HG02642 (cell line): ENCODE results near the gene NAA25.

Experiments
- ATAC-seq: cut with Tn5 transposase; IDR thresholded peaks from one replicate; pipeline ENCODE4 v1.9.1; 2021; ENCODE audit warnings: mild to moderate bottlenecking; ENCODE audit not compliant: unreplicated experiment, poor library complexity

NAA25 gene

GRCh38 chr12:112108202-112109079 is at the start of gene NAA25:
TSS of gene NAA25 (minus strand) at chr12:112108783. CDS start at chr12:112108773, 10 bp downstream.
- ATAC-seq: peak; percentile 77

DNA sequence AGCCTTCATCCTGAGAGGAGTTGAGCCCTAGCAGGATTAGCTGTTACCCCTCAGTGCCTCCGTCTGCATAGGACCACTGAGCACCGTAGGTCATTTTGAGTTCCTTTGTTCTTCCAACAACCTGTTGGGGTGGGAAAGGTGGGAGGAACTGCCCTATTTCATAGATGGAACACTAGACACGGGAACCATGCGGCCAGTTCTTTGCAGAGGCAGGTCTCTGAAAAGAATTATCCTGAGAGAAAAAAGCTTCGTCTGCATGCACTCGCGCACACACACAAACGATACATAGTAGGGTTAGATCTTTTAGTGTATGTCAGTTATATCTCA is 45.3 kb upstream of the NAA25 start:
- no peak for ATAC-seq

DNA sequence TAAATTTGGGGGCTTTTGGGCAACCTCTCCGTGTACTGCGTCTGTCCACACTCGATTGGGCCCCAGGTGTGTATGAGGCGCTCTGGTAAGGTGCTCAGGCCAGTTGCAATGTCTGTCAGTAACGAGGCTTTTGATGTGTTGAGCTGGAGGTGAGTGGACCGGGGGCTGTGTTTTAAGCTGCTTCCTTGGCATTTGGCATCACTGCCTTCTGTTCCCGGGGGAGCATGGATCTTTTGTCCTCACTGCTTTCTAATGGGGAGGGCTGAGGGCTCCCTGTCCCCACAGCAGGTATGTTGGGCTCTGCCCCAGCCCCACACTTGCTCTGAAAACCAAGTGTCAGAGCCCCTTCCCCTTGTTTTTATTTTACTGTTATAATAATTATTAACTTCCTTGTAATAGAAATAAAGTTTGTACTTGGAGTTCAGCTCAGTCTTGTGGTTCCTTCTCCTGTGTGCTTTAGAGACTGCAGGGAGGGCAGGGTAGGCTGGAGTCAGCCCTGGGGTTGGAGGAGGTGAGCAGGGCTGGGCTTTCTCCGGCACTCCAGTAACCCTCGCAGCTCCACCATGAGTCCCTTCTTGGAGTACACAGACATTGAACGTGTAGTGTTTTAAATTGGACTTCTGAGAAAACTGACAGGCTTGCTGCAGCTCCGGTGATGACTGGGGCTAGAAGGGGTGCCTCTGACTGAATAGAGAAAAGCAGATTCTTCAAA is 44.8 kb upstream of the NAA25 start:
- ATAC-seq: no peak

GRCh38 chr12:112151766-112152541 is 43.4 kb upstream of the NAA25 start:
- no peak for ATAC-seq

- ATAC-seq: no peak
Observed at GRCh38 chr12:112149596-112149995, 41.0 kb upstream of the NAA25 start.

DNA sequence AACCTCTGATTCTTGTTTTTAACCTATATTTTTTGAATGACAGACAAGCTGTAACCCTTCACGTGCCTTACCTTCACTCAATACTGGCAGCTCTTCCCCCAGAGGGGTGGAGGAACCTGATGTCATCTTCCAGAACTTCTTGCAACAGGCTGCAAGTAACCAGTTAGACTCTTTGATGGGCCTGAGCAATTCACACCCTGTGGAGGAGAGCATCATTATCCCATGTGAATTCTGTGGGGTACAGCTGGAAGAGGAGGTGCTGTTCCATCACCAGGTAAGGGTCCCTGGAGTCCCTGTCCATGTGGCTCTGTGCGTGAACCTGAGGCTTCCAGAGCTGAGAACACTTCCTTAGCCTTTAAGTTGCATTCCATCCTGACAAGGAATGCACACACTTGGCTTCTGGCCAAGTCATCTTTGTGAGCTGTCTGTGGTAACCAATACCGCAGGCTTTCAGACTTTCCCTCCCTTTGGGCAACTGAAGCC is 39.5 kb upstream of the NAA25 start:
- ATAC-seq: no peak

DNA sequence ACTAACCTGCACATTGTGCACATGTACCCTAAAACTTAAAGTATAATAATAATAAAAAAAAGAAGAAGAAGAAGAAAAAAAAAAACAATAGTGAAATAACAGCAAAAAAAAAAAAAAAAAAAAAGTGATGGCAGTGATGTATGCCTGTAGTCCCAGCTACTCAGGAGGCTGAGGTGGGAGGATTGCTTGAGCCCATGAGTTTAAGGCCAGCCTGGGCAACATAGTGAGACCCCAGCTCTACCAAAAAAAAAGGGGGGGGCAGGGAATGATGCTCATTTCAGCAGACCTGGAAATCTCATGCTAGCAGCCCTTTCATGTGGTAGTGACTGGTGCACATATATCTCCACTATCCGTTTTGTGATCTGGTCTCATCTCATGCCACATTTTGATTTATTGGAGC is 37.5 kb upstream of the NAA25 start:
- no peak for ATAC-seq

DNA sequence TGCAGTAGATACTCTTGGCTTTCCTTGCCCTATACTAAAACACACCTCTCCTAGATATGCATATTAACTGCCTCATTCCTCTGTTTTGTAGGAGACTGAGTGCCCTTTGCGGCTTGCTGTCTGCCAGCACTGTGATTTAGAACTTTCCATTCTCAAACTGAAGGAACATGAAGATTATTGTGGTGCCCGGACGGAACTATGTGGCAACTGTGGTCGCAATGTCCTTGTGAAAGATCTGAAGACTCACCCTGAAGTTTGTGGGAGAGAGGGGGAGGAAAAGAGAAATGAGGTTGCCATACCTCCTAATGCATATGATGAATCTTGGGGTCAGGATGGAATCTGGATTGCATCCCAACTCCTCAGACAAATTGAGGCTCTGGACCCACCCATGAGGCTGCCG is 32.1 kb upstream of the NAA25 start:
- no peak for ATAC-seq

GRCh38 chr12:112134731-112135130 is 26.1 kb upstream of the NAA25 start:
- ATAC-seq: no peak

DNA sequence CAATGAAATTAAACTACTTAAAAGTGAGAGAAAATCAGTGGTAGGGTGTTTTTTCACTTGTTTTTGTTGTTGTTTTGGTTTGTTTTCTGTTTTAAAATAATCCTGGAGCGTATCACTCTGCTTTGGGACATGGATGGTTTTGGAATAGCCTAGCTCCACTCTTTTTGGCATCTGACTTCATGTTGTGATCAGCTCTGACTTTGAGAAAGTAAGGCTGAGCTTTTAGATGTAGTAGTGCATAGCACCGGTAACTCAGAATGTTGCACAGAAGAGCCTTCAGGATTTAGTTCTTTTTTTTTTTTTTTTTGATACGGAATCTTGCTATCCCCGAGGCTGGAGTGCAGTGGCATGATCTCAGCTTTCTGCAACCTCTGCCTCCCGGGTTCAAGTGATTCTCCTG is 24.8 kb upstream of the NAA25 start:
- ATAC-seq: no peak

- ATAC-seq: no peak
Observed at GRCh38 chr12:112131686-112132085, 23.1 kb upstream of the NAA25 start.

DNA sequence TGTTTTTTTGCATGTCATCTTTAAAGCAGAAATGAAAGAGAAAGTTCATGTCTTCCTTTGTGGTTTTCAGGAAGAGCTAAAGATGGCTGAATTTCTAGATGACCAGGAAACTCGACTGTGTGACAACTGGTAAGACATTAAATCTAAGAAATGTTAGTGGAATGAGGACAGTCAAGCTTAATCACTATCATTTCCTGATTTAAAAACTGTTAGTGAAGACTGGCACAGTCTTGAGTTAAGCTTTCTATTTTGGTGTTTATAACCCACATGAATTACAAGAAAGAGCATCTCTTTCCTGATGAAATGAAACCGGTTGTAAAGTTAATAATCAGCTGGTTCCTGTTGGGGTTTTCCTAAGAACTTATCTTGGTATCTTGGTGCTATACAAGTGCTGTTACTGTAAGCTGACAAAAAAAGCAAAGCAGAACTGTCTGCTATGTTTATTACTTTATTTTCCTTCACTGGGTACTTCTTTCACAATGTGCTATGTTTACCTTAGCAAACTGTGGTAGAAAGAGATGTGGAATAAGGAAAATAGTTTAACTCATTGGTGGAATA is 21.9 kb upstream of the NAA25 start:
- peak; percentile 42 for ATAC-seq

DNA sequence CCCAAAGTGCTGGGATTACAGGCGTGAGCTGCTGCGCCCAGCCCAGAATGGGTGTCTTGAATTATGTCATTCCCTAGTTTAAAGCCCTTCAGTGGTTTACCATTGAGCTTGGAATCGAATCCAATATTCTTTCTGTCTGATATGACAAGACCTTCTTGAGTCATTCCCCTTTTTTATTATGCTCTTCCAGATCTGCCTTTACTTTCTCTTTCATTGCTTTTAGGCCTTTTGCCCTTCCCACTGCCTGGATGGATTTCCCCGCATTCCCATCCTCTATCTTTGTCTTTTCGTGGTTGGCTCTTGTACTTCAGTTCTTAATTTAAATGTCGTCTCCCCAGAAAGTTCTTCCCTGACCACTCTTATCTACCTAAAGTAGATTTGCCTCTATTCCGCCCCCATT is 18.3 kb upstream of the NAA25 start:
- ATAC-seq: no peak

GRCh38 chr12:112126000-112126438 is 17.4 kb upstream of the NAA25 start:
- no peak for ATAC-seq

- peak; percentile 96 for ATAC-seq
Observed at GRCh38 chr12:112125250-112125999, 16.8 kb upstream of the NAA25 start, which contains the start of gene TRAFD1. TSS of gene TRAFD1 (plus strand) at chr12:112125560. CDS start at chr12:112130523, 4,963 bp downstream.

DNA sequence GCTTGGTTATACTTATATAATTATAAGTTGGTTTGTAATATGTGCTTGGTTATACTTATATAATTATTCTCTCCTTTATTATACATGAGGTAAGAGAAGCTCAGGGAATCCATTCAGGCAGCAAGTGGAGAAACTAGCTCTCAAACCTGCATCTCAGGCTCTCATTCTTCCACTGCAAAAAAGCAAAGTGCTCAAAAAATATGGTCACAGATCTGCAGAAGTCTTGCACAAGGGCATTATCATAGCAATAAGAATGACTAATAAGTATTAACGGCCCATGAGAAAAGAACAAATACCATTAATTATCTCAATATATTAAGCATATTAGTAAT is 16.3 kb upstream of the NAA25 start:
- no peak for ATAC-seq

GRCh38 chr12:112122823-112123690 is 14.5 kb upstream of the NAA25 start:
- ATAC-seq: no peak

GRCh38 chr12:112121780-112122565 is 13.4 kb upstream of the NAA25 start:
- no peak for ATAC-seq
